HCT116 (cell line): ENCODE results near the gene CHST12. TPM values are rescaled to one million over a fixed set of nuclear protein-coding genes. Genes with fewer than 3 reads are reported as not detected.

Experiments
- ATAC-seq: fragments of 200-7000 bp; cut with Tn5 transposase; 2 replicates; pipeline ENCODE4 v1.9.1; 2020; ENCODE audit warnings: mild to moderate bottlenecking, moderate library complexity
- BruUV-seq: library from RNA; stranded (reverse); fragments of 400-500 nt; replicated peaks from 2 replicates; lab custom pipeline; 2021; lab: Mats Ljungman, UMichigan
- CTCF ChIA-PET: fragments of 300-600 bp; sonication (Branson Sonifier 250); formaldehyde crosslinking; loops from one replicate; lab custom pipeline; 2021; ENCODE audit warnings: antibody characterized with exemption; lab: Charles Lee
- POLR2A ChIA-PET: fragments of 300-600, 350-600 bp; sonication (Branson Sonifier 250); formaldehyde crosslinking; loops from one replicate; lab custom pipeline; 2021; ENCODE audit warnings: antibody characterized with exemption; lab: Charles Lee
- RAD21 ChIA-PET, 2 experiments: fragments of 300-600 bp; sonication (Branson Sonifier 250); formaldehyde crosslinking; loops; one replicate each; lab custom pipeline; 2023; ENCODE audit warnings: low total read pairs in 2 of 2; ENCODE audit not compliant: uncharacterized antibody in 2 of 2, unreplicated experiment in 2 of 2, low non-redundant PET in 1 of 2; lab: Charles Lee
- DNase-seq: peaks from one replicate; pipeline ENCODE4 v3.0.0-alpha.2; 2010; ENCODE audit warnings: low read depth, low spot score
- H2AFZ ChIP-seq: fragments of 200-600 bp; shearing (Covaris generic), sonication (generic); 2 replicates; pipeline ENCODE4 v1.6.1; 2017; ENCODE audit warnings: low read depth, mixed run types, mixed read lengths, antibody characterized with exemption, low read length; ENCODE audit not compliant: poor library complexity, severe bottlenecking
- H3K27ac ChIP-seq: 2 replicates; pipeline ENCODE4 v1.5.1; 2012; ENCODE audit warnings: low read depth, low read length
- H3K27me3 ChIP-seq: fragments of 200-600 bp; sonication (generic); 2 replicates; pipeline ENCODE4 v1.6.1; 2016; ENCODE audit warnings: mixed run types, low read length, mixed read lengths; ENCODE audit not compliant: insufficient read depth
- H3K36me3 ChIP-seq, 2 experiments: fragments of 200-500 bp in 1 of 2; fragments of 200-600 bp in 1 of 2; sonication (Bioruptor generic) in 1 of 2; sonication (generic) in 1 of 2; 2 replicates each; pipeline versions ENCODE4 v1.5.1 to v1.6.1; 2014 to 2016; ENCODE audit warnings: low read length in 2 of 2, inconsistent platforms in 1 of 2, mixed read lengths in 1 of 2, mixed run types in 1 of 2; ENCODE audit not compliant: insufficient read depth in 2 of 2, control insufficient read depth in 1 of 2
- H3K4me1 ChIP-seq, 2 experiments: fragments of 200-600 bp in 1 of 2; sonication (generic) in 1 of 2; 2 replicates each; pipeline versions ENCODE4 v1.5.1 to v1.6.1; 2012 to 2017; ENCODE audit warnings: low read length in 2 of 2, inconsistent platforms in 1 of 2, mild to moderate bottlenecking in 1 of 2, mixed read lengths in 1 of 2, mixed run types in 1 of 2, moderate library complexity in 1 of 2; ENCODE audit not compliant: insufficient read depth in 2 of 2, control insufficient read depth in 1 of 2
- H3K4me2 ChIP-seq: fragments of 200-600 bp; sonication (generic); 2 replicates; pipeline ENCODE4 v1.6.1; 2017; ENCODE audit warnings: mixed run types, low read length, mixed read lengths
- H3K4me3 ChIP-seq, 2 experiments: fragments of 200-600 bp in 1 of 2; sonication (generic) in 1 of 2; replicated peaks in 1 of 2; 2 replicates each; pipeline ENCODE4 v1.5.1; 2011 to 2016; ENCODE audit warnings: low read length in 2 of 2, control low read depth in 1 of 2, low read depth in 1 of 2, mild to moderate bottlenecking in 1 of 2, mixed read lengths in 1 of 2, mixed run types in 1 of 2
- H3K79me2 ChIP-seq: fragments of 200-600 bp; sonication (generic); 2 replicates; pipeline ENCODE4 v1.6.1; 2017; ENCODE audit warnings: mild to moderate bottlenecking, mixed run types, low read length, moderate library complexity, mixed read lengths; ENCODE audit not compliant: insufficient read depth
- H3K9ac ChIP-seq: fragments of 200-600 bp; sonication (generic); 2 replicates; pipeline ENCODE4 v1.6.1; 2016; ENCODE audit warnings: low read length, mixed read lengths
- H3K9me2 ChIP-seq: fragments of 200-600 bp; sonication (generic), shearing (Covaris generic); 2 replicates; pipeline ENCODE4 v1.6.1; 2017; ENCODE audit warnings: mixed run types, mild to moderate bottlenecking, moderate library complexity; ENCODE audit not compliant: insufficient read depth
- H3K9me3 ChIP-seq, 2 experiments: fragments of 200-500 bp in 1 of 2; fragments of 200-600 bp in 1 of 2; sonication (Bioruptor generic) in 1 of 2; sonication (generic) in 1 of 2; 2 replicates each; pipeline ENCODE4 v1.6.1; 2014 to 2017; ENCODE audit warnings: low read length in 2 of 2, mixed read lengths in 2 of 2, inconsistent platforms in 1 of 2, low read depth in 1 of 2, mild to moderate bottlenecking in 1 of 2, mixed run types in 1 of 2, moderate library complexity in 1 of 2; ENCODE audit not compliant: control insufficient read depth in 1 of 2, insufficient read depth in 1 of 2
- H4K20me1 ChIP-seq: fragments of 200-600 bp; sonication (generic), shearing (Covaris generic); 2 replicates; pipeline ENCODE4 v1.6.1; 2017; ENCODE audit warnings: mixed run types, mild to moderate bottlenecking, moderate library complexity; ENCODE audit not compliant: insufficient read depth
- CBX3 ChIP-seq: IDR thresholded peaks from 2 replicates; pipeline ENCODE4 v1.6.1; 2012; ENCODE audit warnings: low read depth
- ELF1 ChIP-seq: IDR thresholded peaks from 2 replicates; pipeline ENCODE4 v1.6.1; 2012; ENCODE audit warnings: low read depth, borderline replicate concordance
- EZH2 ChIP-seq: fragments of 200-600 bp; sonication (generic); IDR thresholded peaks from 2 replicates; pipeline ENCODE4 v1.6.1; 2017; ENCODE audit warnings: antibody characterized with exemption, mixed run types
- RAD21 ChIP-seq: IDR thresholded peaks from 2 replicates; pipeline ENCODE4 v1.6.1; 2012; ENCODE audit warnings: low read depth, mild to moderate bottlenecking
- SP1 ChIP-seq: IDR thresholded peaks from 2 replicates; pipeline ENCODE4 v1.6.1; 2012; ENCODE audit warnings: low read depth
- TCF7L2 ChIP-seq: IDR thresholded peaks from 2 replicates; pipeline ENCODE4 v1.7.0; 2011; ENCODE audit warnings: borderline replicate concordance, inconsistent platforms; ENCODE audit not compliant: insufficient read depth, insufficient read length; ENCODE audit errors: extremely low read depth
- YY1 ChIP-seq: IDR thresholded peaks from 2 replicates; pipeline ENCODE4 v1.6.1; 2011; ENCODE audit warnings: low read length, low read depth, moderate library complexity, mild to moderate bottlenecking; ENCODE audit not compliant: insufficient replicate concordance; ENCODE audit errors: extremely low read depth
- ZNF274 ChIP-seq: fragments of 200-500 bp; sonication (Bioruptor generic); IDR thresholded peaks from 2 replicates; pipeline ENCODE4 v1.6.1; 2014; ENCODE audit warnings: mild to moderate bottlenecking, low read depth, low read length, inconsistent platforms
- intact Hi-C: fragments of 100-400 bp; cut with micrococcal nuclease; formaldehyde crosslinking; loops from 2 replicates; pipeline ENCODE4 v1.10.0; 2022
- total RNA-seq: library from RNA; stranded (reverse); gene quantifications from one replicate; pipeline ENCODE4 v1.2.1, GENCODE V29; 2021; ENCODE audit not compliant: unreplicated experiment
- TF ChIP-seq, protein P1 (sequence below): IDR thresholded peaks from 2 replicates; pipeline ENCODE4 v1.6.1; 2012
- TF ChIP-seq, protein P2 (sequence below): IDR thresholded peaks from 2 replicates; pipeline ENCODE4 v1.6.1; 2012; ENCODE audit warnings: low read depth
- TF ChIP-seq, protein P3 (sequence below), 3 experiments: fragments of 200-600 bp in 1 of 3; sonication (generic) in 1 of 3; IDR thresholded peaks in 2 of 3; conservative IDR thresholded peaks in 1 of 3; 2 replicates each; pipeline ENCODE4 v1.5.1; 2012 to 2017; ENCODE audit warnings: low read depth in 2 of 3, low read length in 2 of 3, antibody characterized with exemption in 1 of 3, borderline replicate concordance in 1 of 3, control low read depth in 1 of 3, mild to moderate bottlenecking in 1 of 3, mixed read lengths in 1 of 3, mixed run types in 1 of 3, moderate library complexity in 1 of 3; ENCODE audit not compliant: insufficient read depth in 1 of 3

Gene CHST12
- total RNA-seq, 1 experiment from 2014 or later = 14.2 TPM

DNA sequence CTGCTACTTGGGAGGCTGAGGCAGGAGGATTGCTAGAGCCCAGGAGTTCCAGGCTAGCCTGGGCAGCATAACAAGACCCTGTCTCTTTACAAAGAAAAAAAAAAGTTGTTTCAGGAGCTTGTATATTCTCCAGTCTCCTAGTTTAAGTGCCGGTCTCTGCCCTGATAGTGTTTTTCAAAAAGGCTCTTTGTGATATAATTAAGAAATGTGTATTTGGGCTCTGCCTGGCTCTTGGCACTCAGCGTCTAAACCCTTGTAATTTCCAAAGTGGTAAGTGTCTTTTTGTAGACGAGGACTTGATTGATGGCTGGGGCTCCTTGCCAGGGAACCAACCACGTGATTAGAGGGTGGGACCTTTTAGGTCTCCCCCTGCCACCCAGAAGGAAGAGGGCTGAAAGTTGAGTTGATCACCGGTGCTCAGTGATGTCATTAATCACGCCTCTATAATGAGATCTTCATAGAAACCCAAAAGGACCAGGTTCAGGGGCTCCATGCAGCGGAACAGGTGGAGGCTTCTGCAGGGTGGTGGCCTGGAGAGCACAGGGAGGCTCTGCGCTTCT, 44.4 kb upstream of the CHST12 start:
- no peak overlapping the region for H3K9ac ChIP-seq
- no TSS peak for BruUV-seq

DNA sequence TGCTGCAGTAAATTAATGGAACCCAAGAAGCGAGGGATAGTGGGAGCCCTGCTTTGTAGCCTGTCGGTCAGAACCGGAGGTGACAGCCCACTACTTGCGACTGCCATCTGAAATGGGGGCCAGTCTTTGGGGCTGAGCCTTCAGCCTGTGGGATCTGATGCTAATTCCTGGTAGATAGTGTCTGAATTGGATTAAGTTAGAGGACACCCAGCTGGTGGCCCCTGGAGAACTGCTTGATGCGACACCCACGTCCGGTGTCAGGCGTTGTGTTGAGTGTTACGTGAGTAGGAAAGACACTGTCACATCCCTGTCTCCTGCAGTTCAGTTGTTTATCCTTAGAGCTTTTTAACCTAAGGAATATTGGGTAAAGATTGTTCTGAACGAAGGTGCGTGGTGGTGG, 43.8 kb upstream of the CHST12 start:
- H4K20me1 ChIP-seq = peaks cover 54% of the 10 kb centered on the region; the same call in 1 of the 2 replicates
- DNase-seq = no peak
- H3K27ac ChIP-seq = no peak overlapping the region
- CTCF ChIA-PET = no interaction called here
- BruUV-seq = no TSS peak
- intact Hi-C loops = no loop called here
- H3K4me1 ChIP-seq = peaks cover 5 to 19% of the 10 kb centered on the region in 2 experiments; a peak in 3 of 4 replicates
- H3K9ac ChIP-seq = no peak overlapping the region
- no peaks in the 10 kb centered on the region for H3K27me3 ChIP-seq
- peaks cover 94% of the 10 kb centered on the region for H3K79me2 ChIP-seq
- no peak overlapping the region for H2AFZ ChIP-seq
- H3K4me3 ChIP-seq = no peak overlapping the region
- no peak overlapping the region for H3K4me2 ChIP-seq
- RAD21 ChIA-PET = no interaction called here
- POLR2A ChIA-PET = no interaction called here
- ATAC-seq = no peak
- no peaks in the 10 kb centered on the region for H3K9me2 ChIP-seq
- no peaks in the 10 kb centered on the region for H3K9me3 ChIP-seq
- H3K36me3 ChIP-seq = peaks cover 47 to 70% of the 10 kb centered on the region in 2 experiments
- TF ChIP-seq, protein P1, sequence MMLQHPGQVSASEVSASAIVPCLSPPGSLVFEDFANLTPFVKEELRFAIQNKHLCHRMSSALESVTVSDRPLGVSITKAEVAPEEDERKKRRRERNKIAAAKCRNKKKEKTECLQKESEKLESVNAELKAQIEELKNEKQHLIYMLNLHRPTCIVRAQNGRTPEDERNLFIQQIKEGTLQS = no peak
- TF ChIP-seq RAD21 (no peak), ZNF274 (no peak), CBX3 (no peak), SP1 (no peak), ELF1 (no peak), YY1 (no peak), EZH2 (no peak)
- TF ChIP-seq, protein P2, sequence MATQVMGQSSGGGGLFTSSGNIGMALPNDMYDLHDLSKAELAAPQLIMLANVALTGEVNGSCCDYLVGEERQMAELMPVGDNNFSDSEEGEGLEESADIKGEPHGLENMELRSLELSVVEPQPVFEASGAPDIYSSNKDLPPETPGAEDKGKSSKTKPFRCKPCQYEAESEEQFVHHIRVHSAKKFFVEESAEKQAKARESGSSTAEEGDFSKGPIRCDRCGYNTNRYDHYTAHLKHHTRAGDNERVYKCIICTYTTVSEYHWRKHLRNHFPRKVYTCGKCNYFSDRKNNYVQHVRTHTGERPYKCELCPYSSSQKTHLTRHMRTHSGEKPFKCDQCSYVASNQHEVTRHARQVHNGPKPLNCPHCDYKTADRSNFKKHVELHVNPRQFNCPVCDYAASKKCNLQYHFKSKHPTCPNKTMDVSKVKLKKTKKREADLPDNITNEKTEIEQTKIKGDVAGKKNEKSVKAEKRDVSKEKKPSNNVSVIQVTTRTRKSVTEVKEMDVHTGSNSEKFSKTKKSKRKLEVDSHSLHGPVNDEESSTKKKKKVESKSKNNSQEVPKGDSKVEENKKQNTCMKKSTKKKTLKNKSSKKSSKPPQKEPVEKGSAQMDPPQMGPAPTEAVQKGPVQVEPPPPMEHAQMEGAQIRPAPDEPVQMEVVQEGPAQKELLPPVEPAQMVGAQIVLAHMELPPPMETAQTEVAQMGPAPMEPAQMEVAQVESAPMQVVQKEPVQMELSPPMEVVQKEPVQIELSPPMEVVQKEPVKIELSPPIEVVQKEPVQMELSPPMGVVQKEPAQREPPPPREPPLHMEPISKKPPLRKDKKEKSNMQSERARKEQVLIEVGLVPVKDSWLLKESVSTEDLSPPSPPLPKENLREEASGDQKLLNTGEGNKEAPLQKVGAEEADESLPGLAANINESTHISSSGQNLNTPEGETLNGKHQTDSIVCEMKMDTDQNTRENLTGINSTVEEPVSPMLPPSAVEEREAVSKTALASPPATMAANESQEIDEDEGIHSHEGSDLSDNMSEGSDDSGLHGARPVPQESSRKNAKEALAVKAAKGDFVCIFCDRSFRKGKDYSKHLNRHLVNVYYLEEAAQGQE = no peak

More for the DNA sequence above, 44.4 kb upstream of the CHST12 start:
- no peak for ATAC-seq
- H2AFZ ChIP-seq = no peak overlapping the region
- H3K9me3 ChIP-seq = no peaks in the 10 kb centered on the region
- H3K4me3 ChIP-seq = no peak overlapping the region
- no peak for TF ChIP-seq TCF7L2
- TF ChIP-seq, protein P3, sequence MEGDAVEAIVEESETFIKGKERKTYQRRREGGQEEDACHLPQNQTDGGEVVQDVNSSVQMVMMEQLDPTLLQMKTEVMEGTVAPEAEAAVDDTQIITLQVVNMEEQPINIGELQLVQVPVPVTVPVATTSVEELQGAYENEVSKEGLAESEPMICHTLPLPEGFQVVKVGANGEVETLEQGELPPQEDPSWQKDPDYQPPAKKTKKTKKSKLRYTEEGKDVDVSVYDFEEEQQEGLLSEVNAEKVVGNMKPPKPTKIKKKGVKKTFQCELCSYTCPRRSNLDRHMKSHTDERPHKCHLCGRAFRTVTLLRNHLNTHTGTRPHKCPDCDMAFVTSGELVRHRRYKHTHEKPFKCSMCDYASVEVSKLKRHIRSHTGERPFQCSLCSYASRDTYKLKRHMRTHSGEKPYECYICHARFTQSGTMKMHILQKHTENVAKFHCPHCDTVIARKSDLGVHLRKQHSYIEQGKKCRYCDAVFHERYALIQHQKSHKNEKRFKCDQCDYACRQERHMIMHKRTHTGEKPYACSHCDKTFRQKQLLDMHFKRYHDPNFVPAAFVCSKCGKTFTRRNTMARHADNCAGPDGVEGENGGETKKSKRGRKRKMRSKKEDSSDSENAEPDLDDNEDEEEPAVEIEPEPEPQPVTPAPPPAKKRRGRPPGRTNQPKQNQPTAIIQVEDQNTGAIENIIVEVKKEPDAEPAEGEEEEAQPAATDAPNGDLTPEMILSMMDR (IDR thresholded peaks at IDR 0.05 in 2 of 3, conservative IDR thresholded peaks at IDR 0.05 in 1 of 3; ENCODE audit: borderline replicate concordance in 1 of 3, insufficient read depth in 1 of 3, low read depth in 2 of 3, low read length in 2 of 3) = no peak
- POLR2A ChIA-PET = no interaction called here
- H3K9me2 ChIP-seq = no peaks in the 10 kb centered on the region
- peaks cover 41 to 65% of the 10 kb centered on the region in 2 experiments for H3K36me3 ChIP-seq
- H3K4me1 ChIP-seq = peaks cover 5 to 22% of the 10 kb centered on the region in 2 experiments; a peak in 3 of 4 replicates
- CTCF ChIA-PET = no interaction called here
- RAD21 ChIA-PET = no interaction called here
- H3K27ac ChIP-seq = no peak overlapping the region
- H3K79me2 ChIP-seq = peaks cover 88% of the 10 kb centered on the region
- intact Hi-C loops = no loop called here
- no peak overlapping the region for H3K4me2 ChIP-seq
- no peaks in the 10 kb centered on the region for H3K27me3 ChIP-seq
- H4K20me1 ChIP-seq = peaks cover 50% of the 10 kb centered on the region; the same call in 1 of the 2 replicates
- DNase-seq = no peak
